ENCODE results near the gene SLIT3.

SLIT3 gene

DNA sequence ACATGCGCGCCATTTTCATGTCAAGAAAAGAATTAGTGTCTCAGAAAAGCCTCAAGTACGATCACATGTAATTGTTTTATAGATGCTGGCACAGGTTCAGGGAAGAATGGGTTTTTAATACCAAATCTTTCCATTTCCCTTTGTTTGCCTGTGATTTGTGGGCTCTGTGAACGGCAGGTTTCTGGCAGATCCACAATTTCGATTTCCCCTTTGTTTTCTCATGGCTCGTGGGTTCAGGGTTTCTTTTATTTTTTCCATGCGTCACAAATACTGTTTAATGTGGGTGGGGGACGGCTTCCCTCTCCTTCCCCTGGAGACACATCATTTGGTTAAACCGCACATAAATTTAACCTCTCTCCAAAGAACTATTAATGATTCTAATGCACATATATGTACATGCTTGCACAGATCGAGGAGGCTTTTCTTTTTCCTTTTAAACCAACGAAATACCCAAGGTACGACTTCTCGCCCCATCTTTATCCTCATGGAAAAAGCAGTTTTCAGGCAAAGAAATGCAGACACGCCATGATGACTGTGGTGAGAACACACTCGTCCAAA lies 195.9 kb downstream of the SLIT3 start:
- no peak for DNase-seq (ENCODE audit: low read depth in 3 of 3)

DNA sequence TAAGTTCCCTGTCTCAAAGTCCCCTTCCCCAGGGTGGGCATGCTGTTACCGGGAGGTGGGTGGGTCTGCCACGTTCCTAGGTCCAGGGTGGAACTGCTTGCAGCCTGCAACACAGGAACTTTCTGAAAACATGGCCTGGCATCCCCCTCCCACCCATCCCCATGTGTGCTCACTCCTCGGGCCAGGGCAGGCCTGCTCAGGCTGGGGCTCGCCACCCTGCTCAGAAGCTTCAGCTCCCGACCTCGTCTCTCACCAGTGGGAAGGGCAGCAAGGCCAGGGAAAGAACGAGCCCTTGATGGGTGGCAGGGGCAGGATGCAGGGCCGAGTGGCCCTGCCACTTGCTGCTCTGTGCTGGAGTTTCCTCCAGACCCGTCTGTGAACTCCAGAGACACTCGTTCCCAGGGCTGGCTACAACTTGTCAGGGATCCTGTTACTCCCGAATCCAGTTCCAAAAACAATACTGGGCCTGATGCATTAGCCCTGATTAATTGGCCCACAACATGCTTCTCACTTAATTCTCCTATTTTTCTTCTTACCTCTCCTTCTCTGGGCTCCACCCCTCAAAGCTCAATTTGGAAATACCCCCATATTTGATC lies 197.3 kb downstream of the SLIT3 start:
- no peak for DNase-seq (ENCODE audit: low read depth in 3 of 3)

DNA sequence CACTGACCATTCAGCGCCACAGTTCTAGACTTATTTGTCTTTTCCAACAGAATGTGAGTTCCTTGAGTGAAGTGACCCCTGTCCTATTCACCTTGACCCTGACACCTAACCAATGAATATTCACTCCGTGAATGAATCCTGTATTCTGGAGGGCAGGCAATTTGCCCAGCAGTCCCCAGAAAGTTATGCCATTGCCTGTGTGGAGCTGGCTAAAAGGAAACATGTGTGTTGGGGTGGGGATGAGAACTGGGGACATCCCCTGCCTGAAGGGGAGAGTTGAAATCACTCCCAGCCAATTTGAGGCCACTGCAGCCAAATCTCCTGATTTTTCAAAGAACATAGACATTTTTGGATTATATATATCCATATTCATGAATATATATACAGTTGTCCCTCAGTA lies 199.0 kb downstream of the SLIT3 start:
- DNase-seq (ENCODE audit: low read depth in 3 of 3): no peak

DNA sequence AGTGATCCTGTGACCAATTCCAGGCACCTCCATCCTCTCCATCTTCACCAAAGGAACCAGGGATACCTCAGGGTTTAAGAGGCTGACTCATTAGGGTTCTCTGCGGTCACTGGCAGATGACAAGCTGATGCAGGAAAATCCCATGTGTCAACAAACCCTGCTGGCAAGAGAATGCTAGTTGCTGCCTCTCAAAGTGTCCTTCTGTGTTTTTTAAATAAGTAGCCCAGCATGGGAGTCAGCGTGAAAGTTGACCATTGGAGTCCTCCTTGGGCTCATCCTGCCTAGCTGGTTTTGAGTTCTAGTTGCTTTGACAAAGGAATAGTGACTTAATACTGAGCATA lies 200.2 kb downstream of the SLIT3 start:
- no peak for DNase-seq (ENCODE audit: low read depth in 3 of 3)

DNA sequence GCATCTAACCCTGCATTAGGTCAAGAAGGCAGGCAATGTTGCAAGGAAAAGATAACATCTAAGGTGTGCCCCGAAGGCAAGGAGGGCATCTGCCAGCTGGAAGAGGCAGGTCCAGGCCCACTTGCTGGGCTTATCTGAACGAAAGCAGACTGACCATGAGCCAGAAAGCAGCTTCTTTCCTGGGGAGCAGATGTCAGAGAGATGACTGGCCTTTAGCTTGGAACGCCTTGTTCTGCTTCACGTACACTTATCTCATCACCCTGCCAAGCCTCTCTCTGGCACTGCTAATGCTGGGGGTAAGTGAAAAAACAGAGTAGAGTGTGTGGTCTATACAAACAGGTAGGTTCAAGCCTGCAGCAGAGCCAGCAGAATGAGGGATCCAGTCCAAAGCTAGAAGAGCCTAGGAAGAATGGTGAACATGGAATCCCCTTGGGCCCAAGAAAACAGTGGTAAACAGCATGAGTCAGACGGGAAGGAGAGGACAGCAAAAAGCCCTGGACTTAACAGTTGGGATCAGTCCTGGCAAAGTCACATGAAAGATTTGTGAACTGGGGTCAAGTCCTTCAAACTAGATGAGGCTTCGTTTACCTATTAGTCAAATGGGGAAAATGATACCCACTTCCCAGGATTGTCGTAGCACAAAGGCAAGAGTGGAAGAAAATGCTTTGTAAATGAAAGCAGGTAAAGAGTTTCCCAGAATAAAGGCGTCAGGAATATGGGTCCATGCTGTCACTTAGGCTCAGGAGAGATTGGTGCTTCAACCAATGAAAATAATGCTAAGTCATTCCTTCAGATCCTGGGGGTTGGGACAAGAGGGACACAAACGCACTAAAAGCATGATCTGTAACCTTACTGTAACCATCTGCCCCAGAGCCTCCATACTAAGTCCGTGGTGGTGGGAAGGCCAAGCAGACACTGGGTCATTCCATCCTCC lies 200.9 kb downstream of the SLIT3 start:
- no peak for DNase-seq (ENCODE audit: low read depth in 3 of 3)

DNA sequence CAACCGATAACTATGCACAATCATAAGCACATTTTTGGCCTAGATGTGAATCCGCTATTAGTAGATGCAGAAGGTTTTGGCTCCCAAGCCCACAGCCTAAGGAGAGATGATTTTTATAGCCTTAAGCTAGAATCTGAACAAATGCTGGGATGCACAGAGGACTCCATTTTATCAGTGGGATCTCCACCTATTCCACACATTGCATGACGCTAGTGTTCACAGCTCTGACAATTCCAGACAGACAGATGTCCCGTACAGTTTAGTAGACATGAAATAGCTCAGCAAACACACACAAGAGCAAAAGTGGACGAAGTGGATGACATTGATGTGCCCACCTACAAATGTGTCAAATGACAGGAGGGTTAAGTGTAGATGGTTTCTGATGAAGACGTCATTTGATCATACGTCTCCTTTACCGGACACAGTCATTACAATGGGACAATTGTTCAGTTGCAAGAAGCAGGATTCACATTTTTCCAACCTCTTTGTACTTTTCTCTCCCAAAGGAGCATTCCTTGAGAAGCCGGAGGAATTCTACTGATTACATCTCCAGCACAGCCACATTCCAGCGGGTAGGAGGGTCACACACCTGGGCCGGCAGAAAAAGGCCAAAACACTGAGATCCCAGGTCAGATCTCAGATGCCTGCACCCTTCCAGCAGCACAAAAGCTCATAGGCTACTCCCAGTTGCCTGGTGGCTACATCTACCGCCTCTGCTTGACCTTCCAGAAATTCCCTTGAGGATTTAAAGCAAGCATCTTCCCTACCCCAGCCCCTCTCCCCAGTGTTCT lies 202.4 kb downstream of the SLIT3 start:
- DNase-seq (ENCODE audit: low read depth in 3 of 3): no peak

DNA sequence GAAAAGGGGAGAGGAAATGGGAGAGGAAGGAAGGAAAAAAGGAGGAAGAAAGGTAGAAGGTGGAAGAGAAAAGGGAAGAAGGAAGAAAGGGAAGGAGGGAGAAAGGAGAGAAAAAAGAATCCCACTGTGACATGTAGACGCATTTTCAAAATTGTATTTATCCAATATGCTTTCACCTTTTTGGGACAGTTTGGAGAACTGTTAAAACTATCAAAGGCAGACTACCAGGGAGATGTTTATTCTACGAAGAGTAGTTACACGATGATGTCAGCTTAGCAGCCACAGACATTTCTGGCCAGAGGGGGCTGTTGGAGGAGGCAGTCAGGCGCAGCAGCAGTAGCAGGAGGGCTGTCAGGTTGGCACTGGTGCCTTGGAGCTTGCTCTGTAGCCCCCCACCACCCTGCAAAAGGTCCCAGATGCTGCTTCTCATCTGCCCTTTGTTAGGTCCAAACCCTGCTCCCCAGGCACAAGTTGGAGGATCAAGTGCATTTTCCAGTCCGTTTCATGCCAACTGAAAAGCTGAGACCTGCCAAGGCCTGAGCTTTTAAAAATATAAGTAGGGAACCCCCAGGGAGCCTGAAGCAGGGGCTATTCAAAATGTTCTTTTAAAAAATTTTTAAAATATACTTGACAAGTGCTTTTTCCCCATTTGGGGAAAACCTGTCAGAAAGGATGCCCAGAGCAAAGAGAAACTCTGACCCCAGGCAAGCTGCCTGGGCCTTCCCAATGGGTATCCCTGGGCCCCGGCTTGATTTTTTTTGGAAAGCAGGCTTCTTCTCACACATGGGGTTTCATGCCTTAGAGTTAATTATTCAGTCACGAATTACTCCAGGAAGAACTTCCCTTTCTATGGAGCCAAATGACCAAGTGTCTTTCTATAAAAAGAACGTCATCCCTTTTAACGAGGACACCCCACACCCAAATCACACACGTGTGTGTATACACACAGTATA lies 203.3 kb downstream of the SLIT3 start:
- no peak for DNase-seq (ENCODE audit: low read depth in 3 of 3)

DNA sequence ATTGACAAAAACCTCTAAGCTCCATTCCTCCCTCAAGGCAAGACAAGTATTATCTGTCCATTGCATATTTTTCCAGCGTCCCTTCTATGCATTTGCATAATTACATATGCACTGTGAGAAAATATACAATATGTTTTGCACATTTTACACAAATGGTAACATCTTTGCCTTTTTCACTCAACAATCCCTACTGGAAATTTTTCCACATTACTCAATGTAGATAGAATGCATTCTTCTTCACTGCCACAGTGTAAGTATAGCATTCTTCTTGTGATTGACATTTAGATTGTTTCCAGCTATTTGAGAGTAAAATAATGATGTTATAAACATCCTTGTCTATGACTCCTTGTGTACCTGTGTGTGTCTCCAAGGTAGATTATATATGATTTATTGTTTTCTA lies 205.0 kb downstream of the SLIT3 start:
- no peak for DNase-seq (ENCODE audit: low read depth in 3 of 3)

DNA sequence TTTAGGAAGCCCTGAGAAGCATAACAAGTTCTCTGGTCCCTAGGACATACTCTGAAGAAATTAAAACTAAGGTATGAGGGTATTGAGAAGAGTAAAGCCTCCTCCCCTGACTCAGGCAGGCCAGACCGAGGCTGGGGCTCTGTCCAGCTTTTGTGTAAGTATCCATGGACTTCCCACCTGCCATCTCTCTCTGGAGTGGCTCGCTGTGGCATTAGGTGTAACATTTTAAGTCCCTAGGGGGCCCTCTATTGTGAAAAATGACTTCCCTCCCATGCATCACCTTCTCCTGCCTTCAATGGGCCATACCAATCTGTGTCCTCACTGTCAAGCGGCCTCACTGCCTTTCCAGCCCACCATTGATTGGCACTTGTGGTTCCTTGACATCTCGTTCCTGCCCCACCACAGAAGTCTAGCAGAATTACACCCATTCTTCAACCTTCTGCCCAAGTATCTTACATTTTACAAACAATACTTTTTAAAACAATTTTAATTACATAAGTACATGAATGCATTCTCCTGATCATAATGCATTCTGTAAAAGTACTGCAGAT lies 205.5 kb downstream of the SLIT3 start:
- no peak for DNase-seq (ENCODE audit: low read depth in 3 of 3)

DNA sequence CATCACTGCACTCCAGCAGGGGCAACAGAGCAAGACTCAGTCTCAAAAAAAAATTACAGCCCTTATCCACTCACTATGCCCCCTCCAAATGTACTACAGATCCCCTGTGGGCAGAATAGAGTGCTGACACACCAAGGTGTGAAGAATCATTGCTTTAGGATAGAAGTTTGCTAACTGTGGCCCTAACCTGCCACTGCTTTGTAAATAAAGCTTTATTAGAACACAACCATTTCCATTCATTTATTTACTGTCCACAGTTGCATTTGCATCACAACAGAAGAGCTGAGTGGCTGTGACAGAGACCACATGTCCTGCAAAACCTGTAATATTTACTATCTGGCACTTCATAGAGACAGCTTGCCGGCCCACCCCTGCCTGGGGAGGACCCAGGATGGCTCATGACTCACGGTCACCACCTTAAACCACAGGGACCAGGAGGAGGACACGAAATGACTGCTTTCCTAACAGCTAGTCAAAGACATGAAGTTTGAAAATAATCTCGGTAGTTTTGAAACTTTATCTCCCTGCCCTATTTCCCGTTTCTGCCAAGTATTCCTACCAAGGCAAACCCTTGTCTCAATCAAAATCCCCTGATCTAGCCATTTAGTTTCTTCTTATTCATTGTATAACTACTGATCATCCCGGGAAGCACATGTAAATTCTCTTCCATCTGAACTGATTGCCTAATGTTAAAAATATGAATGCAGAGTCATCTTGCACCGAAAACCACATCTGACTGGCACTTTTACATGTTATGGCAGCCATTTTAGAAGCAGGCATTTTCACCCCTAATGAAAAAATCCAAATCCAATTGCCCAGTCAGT lies 206.1 kb downstream of the SLIT3 start:
- no peak for DNase-seq (ENCODE audit: low read depth in 3 of 3)

DNA sequence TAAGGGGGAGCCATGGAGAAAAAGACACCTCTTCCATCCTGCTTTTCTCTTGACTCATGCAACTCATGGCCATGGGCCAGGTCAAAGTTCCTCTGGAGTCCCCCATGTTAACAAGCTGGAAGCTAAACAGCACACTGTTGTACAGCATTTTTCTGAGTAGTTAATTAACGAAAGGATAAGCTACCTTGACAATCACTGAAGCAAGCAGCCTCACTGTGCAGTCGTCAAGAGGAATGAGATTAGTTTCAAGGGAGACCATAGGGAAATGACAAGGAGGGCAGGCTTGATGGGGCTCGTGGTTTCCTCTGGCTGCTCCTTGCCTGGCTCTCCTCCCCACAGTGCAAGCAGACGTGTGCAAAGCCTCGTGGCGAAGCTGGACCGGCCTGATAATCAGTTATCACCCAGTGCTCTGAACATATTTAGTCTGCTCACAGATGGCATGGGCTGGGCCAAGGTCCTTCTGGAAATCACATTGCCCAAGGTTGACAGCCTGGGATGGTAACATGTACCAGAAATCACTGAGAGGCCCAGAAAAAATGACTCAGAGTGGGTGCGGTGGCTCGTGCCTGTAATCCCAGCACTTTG lies 209.5 kb downstream of the SLIT3 start:
- no peak for DNase-seq (ENCODE audit: low read depth in 3 of 3)

DNA sequence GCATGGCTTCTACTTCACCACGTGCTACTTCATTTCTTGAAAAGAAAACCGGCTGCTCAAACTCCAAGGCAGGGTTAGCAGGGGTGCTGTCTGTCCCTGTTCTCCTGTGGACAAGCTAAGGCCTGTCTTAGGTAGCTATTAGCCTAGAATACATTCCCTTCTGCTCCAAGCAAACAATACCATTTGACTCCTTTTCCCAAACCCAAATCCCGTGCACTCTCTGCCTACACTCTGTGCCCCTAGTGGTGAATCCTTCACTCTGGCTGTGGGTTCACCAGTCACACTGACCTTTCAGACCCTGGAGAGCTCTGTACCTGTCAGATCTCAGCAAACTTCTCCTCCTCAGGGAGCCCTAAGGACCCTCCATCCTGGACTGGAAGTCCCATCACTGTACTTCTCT lies 211.6 kb downstream of the SLIT3 start:
- no peak for DNase-seq (ENCODE audit: low read depth in 3 of 3)

DNA sequence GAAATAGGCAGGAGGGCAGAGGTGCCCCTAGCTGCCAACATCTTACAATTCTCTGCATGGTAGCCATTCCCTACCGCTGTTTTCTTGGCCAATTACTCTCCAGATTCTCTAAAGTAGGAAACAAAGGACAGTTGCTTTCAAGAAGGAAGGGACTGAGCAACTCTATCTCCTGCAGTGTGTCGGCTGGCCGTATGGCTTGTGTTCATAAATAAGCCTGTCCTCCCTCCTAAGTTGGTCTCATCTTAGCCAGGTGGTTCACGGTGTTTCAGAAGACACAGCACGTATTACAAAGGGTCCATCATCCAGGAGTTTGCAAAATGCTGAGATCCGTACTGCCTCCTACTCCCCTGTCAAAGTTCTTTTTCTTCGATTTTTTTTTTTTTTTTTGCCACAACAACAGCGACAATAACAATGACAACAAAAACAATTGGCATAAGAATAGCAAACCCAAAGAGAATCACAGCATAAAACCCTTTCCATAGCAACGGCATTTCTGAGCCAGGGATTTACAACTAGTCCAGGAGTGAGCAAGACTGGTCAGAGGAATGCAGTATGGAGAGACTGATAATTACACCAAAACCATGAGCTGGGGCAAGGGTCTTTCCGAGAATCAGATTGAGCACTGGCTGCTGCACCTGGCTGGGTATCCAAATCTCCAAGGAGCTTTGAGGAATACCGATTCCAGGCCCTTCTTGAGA lies 212.8 kb downstream of the SLIT3 start:
- no peak for DNase-seq (ENCODE audit: low read depth in 3 of 3)

DNA sequence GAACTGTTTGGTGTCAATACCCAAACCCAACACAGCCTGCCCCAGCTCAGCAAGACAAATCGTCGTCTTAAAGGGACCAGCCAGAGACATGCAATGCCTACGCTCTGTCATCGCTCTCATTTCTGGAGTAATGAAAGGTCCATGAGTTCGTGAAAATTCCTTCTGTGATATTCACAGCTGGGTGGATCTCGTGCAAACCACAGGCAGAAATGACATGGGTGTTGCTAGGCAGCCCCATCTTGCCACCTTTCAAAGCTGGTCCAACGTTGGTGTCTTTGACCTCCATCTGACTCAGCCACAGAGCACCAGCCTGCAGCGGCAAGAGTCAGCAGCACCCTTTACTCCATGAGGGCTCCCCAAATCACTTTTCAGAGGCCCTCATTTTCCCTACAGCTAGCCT lies 215.3 kb downstream of the SLIT3 start:
- no peak for DNase-seq (ENCODE audit: low read depth in 3 of 3)

DNA sequence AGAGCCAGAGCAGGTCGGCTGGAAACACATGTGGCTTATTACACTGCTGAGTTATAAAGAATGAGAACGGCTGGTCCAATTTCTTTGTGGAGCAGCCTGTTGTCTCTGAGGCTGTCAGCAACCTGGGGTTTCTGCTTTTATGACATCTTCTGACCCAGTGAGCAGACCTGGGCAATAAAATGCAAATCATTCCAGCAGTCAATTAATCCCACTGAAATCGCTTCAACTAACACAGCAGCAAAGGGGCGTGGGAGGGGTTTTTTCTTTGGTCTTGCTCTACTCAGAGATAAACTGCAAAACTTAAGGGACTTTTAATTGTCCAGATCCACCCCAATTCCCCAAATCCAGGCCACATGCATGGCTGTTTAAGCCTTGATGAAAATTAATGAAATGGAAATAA lies 215.7 kb downstream of the SLIT3 start:
- no peak for DNase-seq (ENCODE audit: low read depth in 3 of 3)

DNA sequence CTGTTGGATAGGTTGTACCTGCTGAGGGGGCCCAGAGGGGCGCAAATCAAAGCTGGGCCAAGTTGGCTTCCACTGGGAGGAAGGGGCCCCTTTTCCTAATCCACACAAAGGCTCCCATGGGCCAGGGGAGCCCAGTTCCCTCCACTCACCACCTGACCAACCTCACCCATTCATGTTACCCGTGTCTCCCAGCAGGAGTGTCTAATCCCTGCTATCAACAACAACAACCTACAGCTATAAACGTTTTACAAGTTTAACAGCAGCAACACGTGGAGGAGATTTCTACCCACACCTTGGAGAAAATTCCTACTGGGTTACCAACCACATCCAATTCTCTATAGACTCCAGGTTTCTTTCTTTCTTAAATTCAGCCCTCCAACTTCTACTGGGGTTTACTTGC lies 216.2 kb downstream of the SLIT3 start:
- DNase-seq (ENCODE audit: low read depth in 3 of 3): no peak

DNA sequence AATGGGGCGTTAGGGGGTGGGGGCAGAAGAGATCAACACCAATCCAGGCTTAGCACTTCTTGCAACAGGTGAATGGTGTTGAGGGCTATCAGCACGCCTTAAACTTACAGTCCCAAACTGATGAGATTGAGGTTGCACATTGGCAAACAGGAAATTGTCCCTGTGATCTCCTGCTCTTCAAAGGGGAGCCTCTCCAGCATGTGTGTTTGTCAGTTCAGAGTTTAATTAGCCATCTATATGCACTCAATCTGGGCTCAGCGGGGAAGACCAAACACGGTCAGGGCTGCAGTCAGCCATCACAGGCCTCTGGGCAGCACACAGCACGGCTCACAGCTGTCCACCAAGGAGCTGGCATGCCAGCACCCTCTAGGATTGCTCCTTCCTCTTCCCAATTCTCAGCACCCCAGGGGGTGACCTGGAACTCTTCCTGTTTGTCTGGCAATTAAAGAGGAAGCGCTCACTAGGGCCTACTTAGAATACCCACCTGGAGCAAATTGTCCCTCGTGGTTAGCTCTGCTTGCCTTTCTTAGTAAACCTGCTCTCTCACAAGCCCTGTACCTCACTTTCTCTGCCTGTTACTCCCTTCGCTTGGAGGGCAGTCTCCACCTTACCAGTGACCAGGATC lies 217.4 kb downstream of the SLIT3 start:
- no peak for DNase-seq (ENCODE audit: low read depth in 3 of 3)

DNA sequence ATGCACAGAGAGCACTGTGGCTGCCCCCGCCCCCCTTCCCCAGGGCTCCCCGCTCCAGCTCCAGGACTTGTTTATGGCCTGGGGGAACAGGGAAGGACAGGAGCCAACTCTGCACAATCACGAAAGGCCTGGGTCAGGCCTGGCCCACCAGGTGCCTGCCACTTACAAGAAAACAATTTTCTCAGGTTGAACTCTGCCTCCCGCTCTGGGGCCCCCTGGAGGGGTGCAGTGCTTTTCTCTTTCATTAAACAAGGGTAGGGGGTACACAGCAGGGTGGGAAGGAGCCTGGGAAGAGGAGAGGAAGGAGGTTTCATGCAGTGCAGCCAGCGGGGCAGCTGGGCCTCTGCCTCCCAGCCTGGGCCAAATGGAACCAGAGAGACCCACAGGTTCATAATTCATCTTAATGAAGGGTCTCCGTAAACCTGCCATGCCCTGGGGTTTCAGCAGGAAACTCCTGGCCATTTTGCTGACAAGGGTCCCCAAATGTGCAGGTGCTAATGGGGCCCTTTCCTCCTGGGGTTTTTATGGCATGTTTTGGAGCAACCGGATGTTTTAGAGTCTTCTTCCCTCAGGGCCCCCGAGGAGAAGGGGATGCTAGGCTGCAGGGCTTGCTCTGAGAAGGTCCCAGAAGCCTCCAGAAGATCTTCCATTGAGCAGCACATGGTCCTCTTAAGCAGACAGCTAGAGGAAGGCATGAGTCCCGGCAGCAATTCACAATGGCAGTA lies 219.8 kb downstream of the SLIT3 start:
- DNase-seq (ENCODE audit: low read depth in 3 of 3): no peak
